ENCODE measurements around the gene SRRM5. TPM values are rescaled to one million over a fixed set of nuclear protein-coding genes. Genes with fewer than 3 reads are reported as not detected.
A peak's percentile ranks its signal among the peaks of the same experiment; 100 is the strongest.

Gene SRRM5
- total and polyA plus RNA-seq, 8 donors = 0.45 to 0.50 TPM; not detected in 6

GRCh38 chr19:43651758-43652545, 40.1 kb downstream of the SRRM5 start:
- H3K4me3 ChIP-seq = peak overlapping the region in 2 of 4 donors; percentile 8 to 15
- H3K27me3 ChIP-seq = no peaks in the 10 kb centered on the region
- no peaks in the 10 kb centered on the region for H3K9me3 ChIP-seq
- 51 to 64% (median 61%) methylated on average over 14 of the region's 14 CpGs for WGBS, 5 donors
- peak overlapping the region in 2 of 5 donors; percentile 25 to 33 for H3K27ac ChIP-seq
- peak; percentile 66 to 87 for DNase-seq
- H3K4me1 ChIP-seq = peaks cover 0 to 4% (median 1%) of the 10 kb centered on the region in 4 donors
- H3K36me3 ChIP-seq = peaks cover 24 to 98% (median 82%) of the 10 kb centered on the region in 4 donors
- TF ChIP-seq POLR2AphosphoS5 (IDR thresholded peaks at IDR 0.05) = peak in 2 of 3 donors; percentile 27 to 39
- no peak for TF ChIP-seq POLR2A (IDR thresholded peaks at IDR 0.05)
- no peak for TF ChIP-seq EP300 (IDR thresholded peaks at IDR 0.05)
- peak in 5 of 7 experiments; percentile 56 to 83 (median 71) for TF ChIP-seq CTCF (IDR thresholded peaks at IDR 0.05)
- intact Hi-C loops (cut with DNase I; ENCODE audit: low total_unique reads) = loop anchor here (10.0 kb wide), 1 partner anchor 97 kb away; no protein-coding TSS in a partner anchor

- no peak for TF ChIP-seq POLR2AphosphoS5 (IDR thresholded peaks at IDR 0.05)
- no peak for TF ChIP-seq CTCF (IDR thresholded peaks at IDR 0.05)
- TF ChIP-seq EP300 (IDR thresholded peaks at IDR 0.05) = no peak
- no peak for TF ChIP-seq POLR2A (IDR thresholded peaks at IDR 0.05)
- intact Hi-C loops (cut with DNase I; ENCODE audit: low total_unique reads) = loop anchor here (10.0 kb wide), 1 partner anchor 98 kb away; no protein-coding TSS in a partner anchor
- 63 to 80% (median 70%) methylated on average over 5 of the region's 5 CpGs for WGBS, 5 donors
- H3K9me3 ChIP-seq = no peaks in the 10 kb centered on the region
- no peaks in the 10 kb centered on the region for H3K27me3 ChIP-seq
- no peak overlapping the region for H3K4me3 ChIP-seq
- H3K27ac ChIP-seq = no peak overlapping the region
- DNase-seq = no peak
- H3K4me1 ChIP-seq = peaks cover 0 to 4% (median 1%) of the 10 kb centered on the region in 4 donors
- H3K36me3 ChIP-seq = peaks cover 24 to 98% (median 80%) of the 10 kb centered on the region in 4 donors
Observed at GRCh38 chr19:43652546-43652874, 40.6 kb downstream of the SRRM5 start.

GRCh38 chr19:43656436-43656835, 44.5 kb downstream of the SRRM5 start:
- Histone ChIP-seq H3K27me3 (no peaks in the 10 kb centered on the region), H3K4me1 (peaks cover 0 to 4% (median 1%) of the 10 kb centered on the region in 4 donors), H3K9me3 (peaks cover 0 to 9% (median 3%) of the 10 kb centered on the region in 4 donors), H3K27ac (no peak overlapping the region), H3K4me3 (no peak overlapping the region), H3K36me3 (peaks cover 19 to 94% (median 79%) of the 10 kb centered on the region in 4 donors)
- WGBS, 5 donors = 86 to 96% (median 90%) methylated on average over 6 of the region's 6 CpGs
- TF ChIP-seq CTCF (IDR thresholded peaks at IDR 0.05) (no peak), POLR2AphosphoS5 (IDR thresholded peaks at IDR 0.05) (no peak), EP300 (IDR thresholded peaks at IDR 0.05) (no peak), POLR2A (IDR thresholded peaks at IDR 0.05) (no peak)
- no peak for DNase-seq
- intact Hi-C loops (cut with DNase I; ENCODE audit: low total_unique reads) = loop anchor here (10.0 kb wide), 1 partner anchor 102 kb away; no protein-coding TSS in a partner anchor

GRCh38 chr19:43658001-43658400, 46.1 kb downstream of the SRRM5 start:
- TF ChIP-seq EP300 (IDR thresholded peaks at IDR 0.05) (no peak), POLR2A (IDR thresholded peaks at IDR 0.05) (no peak), POLR2AphosphoS5 (IDR thresholded peaks at IDR 0.05) (no peak), CTCF (IDR thresholded peaks at IDR 0.05) (no peak)
- H3K27me3 ChIP-seq = no peaks in the 10 kb centered on the region
- DNase-seq = no peak
- WGBS, 5 donors = 90 to 96% (median 92%) methylated on average over 2 of the region's 2 CpGs
- peaks cover 0 to 9% (median 3%) of the 10 kb centered on the region in 4 donors for H3K9me3 ChIP-seq
- H3K36me3 ChIP-seq = peaks cover 16 to 92% (median 77%) of the 10 kb centered on the region in 4 donors
- no peaks in the 10 kb centered on the region for H3K4me1 ChIP-seq
- no peak overlapping the region for H3K27ac ChIP-seq
- H3K4me3 ChIP-seq = no peak overlapping the region
- intact Hi-C loops (cut with DNase I; ENCODE audit: low total_unique reads) = loop anchor here (10.0 kb wide), 1 partner anchor 103 kb away; no protein-coding TSS in a partner anchor

Measured in stomach (tissue), 9 donors.